HG03457 (cell line): ENCODE data around the gene KLK10.

Experiments
- ATAC-seq: cut with Tn5 transposase; IDR thresholded peaks from one replicate; pipeline ENCODE4 v1.9.1; 2021; ENCODE audit warnings: moderate number of reproducible peaks; ENCODE audit not compliant: unreplicated experiment

Gene KLK10

GRCh38 chr19:51027126-51027806 is 7.8 kb upstream of the KLK10 start:
- ATAC-seq = no peak

- no peak for ATAC-seq
Measured at GRCh38 chr19:51026554-51026831, 7.0 kb upstream of the KLK10 start, which contains the start of gene KLK11. KLK11 (minus strand) TSS chr19:51026616; CDS start chr19:51025631, 985 bp downstream.

- no peak for ATAC-seq
Measured at GRCh38 chr19:51025809-51026553, 6.5 kb upstream of the KLK10 start.

DNA sequence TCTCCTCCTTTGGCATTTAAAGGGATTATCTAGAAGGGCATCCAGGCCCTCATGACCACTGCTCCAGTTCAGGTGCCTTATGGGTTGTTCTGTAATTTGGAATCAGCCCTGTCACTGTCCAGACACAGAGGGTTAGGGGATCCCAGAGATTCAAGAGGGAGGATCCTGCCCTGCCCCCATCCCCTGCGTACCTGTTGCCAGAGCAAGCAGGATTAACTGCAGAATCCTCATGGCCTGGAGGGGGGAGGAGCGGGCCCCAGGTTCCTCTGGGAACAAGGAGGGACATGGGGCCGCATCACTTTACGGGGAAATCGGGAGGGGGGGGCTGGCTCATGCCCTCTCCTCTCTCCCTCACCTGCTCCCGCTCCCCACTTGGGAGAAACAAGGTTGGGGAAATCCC is 5.9 kb upstream of the KLK10 start:
- no peak for ATAC-seq

DNA sequence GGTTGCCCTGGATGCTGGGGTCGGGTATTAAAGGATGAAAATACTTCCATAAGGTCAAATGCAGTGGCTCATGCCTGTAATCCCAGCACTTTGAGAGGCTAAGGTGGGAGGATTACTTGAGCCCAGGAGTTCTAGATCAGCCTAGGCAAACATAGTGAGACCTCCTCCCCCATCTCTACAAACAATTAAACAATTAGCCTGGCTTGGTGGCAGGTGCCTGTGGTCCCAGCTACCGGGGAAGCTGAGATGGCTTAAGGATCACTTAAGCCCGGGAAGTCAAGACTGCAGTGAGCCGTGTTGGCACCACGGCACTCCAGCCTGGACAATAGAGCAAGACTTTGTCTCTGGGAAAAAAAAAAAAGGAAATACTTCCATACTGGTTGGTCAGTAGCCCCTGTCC is 5.4 kb upstream of the KLK10 start:
- no peak for ATAC-seq

DNA sequence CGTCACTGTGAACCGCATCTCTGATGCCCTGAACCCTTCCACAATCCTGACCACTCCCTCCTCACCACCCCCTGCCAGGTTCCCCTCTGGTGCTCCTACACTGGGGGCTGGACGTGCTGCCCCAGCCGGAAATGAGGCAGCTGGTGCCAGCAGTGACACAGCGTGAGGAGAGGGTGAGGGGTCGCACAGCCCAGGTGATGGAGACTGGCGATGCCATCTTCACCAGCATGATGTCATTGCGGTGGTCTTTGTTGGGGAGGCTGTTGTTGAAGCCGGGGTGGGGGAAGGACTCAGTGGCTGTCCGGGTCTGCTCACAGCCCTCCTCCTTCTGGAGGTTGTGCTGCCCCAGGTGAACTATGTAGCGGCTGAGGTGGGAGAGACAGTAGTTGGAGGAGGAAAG is 4.4 kb upstream of the KLK10 start:
- no peak for ATAC-seq

DNA sequence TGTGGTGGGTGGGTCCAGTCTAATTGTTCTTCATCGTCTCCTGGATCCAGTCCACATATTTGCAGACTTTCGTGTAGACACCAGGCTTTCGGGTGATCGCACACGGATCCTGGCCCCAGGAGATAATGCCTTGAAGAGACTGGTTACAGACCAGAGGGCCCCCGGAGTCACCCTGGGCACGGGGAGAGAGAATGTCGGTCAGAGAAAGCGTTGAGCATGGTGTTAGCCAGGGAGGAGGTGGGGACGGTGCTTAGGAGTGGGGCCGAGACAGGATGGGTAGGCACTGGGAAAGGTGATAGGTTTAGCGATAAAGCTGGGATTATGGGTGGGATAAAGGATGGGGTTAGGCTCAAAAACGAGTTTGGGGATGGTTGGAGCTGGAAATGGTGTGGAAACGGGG is 3.0 kb upstream of the KLK10 start:
- ATAC-seq = no peak

DNA sequence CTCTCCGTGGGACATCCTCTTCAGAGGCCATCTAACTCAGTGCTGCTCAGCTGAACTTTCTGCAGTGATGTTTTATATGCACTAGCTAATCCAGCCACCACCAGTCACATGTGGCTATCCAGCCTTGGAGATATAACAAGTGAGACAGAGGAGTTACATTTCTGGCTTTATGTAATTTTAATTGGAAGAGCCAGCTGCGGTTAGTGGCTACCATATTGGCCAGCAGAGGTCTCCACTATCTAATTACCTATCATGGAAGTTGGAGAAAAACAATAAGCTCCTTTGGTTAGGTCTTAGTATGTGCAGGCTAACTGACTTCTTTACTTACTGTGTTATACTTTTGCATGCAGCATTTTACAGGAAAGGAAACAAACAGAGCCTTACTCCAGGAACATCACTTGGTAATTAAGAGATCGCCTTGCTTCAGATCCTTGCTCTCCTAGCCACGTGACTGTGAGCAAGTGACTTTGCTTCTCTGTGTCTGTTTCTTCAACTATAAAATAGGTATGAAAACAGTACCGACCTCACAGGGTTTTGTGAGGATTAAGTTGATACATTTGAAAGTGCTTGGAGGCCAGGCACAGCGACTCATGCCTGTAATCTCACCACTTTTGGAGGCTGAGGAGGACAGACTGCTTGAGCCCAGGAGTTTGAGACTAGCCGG is 1.6 kb upstream of the KLK10 start:
- ATAC-seq = no peak

- no peak for ATAC-seq
Measured at GRCh38 chr19:51018745-51019543, 565 bp downstream of the KLK10 start.

DNA sequence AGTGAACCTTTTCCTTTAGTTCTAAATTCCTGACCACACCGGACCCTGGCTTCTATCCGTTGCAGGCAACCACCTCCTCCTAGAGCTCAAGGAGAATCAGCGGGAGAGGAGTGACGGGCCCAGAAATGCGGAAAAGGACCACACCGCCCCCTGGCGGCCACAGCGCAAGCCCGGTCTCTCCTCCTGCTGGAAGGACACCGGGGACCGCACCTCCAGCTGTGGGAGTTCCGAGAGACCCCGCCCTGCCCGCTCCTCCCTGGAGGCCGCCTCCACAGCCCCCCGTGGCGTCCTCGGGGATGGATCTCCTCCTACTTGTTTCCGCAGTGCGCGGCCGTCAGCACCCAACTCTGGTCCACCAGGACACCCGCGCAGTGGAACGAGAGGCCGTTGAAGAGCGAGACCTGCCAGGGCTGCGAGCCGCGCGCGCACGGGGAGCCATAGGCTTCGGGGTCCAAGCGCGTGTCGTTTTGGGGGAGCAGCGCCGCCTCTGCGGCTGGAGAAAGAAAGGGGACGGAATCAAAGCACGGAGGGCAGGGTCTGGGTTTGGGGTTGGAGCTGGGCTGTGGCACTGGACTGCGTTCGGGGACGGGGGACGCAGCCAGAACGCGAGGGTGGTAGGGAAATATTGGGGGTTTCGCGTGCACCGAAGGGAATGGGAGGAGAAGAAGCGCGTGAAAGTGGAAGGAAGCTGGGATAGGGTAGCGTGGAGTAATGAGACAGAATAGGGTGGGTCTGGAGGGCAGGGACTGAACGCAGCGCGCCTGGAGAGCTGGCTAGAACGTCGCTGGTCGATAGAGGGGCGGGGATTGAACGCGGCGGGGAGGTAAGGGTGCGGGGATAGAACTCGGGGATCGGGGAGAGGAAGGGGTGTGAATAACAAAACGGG is 2.5 kb downstream of the KLK10 start:
- no peak for ATAC-seq

DNA sequence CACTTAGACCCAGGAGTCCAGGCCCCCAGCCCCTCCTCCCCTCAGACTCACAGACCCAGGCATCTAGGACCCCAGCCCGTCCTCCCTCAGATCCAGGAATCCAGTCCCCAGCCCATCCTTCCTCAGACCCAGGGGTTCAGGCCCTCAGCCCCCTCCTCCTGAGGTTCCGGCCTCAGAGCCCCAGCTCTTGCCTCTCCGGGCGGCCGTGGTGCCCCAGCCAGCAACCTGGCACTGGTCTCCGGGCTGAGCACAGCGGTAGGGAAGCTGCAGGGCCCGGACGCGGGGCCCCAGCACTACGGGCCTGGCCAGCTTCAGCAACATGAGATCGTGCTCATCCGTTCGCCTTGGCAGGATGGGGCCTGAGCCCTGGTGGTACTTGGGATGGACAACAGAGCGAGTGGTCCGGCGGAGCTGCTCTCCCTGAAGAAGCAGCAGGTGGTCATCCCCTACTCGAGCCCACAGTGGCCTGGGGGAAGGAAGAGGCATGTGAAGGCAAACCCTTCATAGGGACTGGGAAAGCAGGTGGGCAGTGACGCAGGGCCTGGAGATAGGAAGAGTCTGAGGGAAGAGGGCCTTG is 3.7 kb downstream of the KLK10 start:
- ATAC-seq = no peak

DNA sequence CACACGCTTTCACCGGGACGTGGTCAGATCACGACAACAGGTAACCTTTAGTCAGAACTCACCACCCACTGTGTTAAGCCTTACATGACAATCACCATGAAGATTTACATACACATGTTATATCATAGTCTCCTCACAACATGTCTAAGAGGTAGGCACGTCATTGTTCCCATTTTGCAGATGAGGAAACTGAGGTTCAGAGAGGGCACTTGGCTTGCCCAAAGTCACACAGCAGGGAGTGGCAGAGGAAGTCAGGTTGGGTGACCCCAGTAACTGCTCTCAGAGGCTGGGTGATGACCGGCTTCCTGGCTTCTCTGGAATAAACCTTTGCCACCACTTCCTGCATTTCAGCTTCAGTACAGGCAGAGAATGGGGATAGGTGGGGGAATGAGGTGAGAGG is 5.3 kb downstream of the KLK10 start:
- no peak for ATAC-seq

DNA sequence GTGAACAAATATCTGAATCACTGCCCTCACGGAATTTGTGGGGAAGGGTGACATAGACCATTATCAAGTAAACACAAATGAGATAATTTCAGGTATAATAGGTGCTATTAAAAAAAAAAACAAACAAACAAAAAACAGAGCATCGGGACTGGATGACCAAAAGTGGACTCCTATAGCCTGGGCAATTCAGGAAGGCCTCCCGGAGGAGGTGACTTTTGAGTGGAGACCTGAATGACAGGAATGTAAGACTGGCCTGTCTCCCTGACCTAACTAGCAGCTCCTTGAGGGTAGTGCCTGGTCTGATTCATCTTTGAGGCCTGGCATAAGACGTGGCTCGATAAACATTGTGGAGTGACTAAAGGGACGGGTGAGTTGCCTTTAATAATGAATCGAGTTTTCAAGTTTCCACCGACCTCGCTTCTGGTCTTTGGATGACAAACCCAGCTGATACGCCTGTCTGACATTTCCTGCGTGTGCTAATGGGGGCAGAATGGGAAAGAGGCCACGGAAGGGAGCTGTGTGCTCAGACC is 6.8 kb downstream of the KLK10 start:
- no peak for ATAC-seq

GRCh38 chr19:51010066-51010795 is 9.3 kb downstream of the KLK10 start:
- ATAC-seq = no peak

GRCh38 chr19:51009061-51009891 is 10.2 kb downstream of the KLK10 start:
- no peak for ATAC-seq

- ATAC-seq = no peak
Measured at GRCh38 chr19:51007488-51007887, 12.0 kb downstream of the KLK10 start.

DNA sequence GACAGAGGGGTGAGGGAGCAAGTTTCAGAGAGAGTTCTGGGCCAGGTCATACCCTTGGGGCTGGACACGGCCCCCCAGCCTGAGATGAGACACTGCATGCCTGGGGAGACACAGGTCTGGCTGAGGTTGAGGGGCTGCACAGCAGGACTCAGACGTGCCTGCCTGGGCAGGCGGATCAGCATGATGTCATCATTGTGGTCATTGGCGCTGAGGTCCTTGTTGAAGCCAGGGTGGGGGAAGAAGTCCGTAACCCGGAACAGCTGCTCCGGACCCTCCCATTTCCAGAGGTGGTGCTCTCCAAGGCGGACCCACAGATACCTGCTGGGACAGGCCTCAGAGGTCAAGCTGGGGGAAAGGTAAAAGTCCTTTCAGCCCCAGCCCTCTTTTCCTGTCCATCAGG is 13.1 kb downstream of the KLK10 start:
- no peak for ATAC-seq

DNA sequence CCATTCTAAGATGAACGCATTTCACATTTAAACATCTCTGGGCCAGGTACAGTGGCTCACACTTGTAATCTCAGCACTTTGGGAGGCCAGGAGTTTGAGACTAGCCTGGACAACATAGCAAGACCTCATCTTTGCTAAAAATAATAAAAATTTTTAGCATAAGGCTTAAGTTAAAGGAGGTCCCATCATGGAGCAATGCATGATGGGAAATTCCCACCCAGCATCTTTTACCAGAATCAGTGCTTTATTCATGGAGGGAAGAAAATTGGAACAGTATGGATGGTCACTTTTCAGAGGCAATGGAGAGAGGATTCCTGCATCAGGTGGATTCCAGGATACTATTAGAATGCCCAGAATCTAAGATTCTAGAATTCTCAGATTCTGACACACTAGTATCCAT is 14.3 kb downstream of the KLK10 start:
- no peak for ATAC-seq
